ENCODE measurements around the gene LGALS3BP. TPM values are rescaled to one million over a fixed set of nuclear protein-coding genes. Genes with fewer than 3 reads are reported as not detected.

Gene LGALS3BP
- total RNA-seq, 1 experiment from 2014 or later = 116 TPM

GRCh38 chr17:78944026-78944425 lies 35.7 kb downstream of the LGALS3BP start:
- DNase-seq = no peak
- no peaks in the 10 kb centered on the region for H3K36me3 ChIP-seq (replicated peaks; ENCODE audit: control insufficient read depth, insufficient read depth, low read length)
- H3K4me3 ChIP-seq (ENCODE audit: insufficient read depth, low read depth, low read length) = no peak overlapping the region
- no peaks in the 10 kb centered on the region for H3K27me3 ChIP-seq (ENCODE audit: control insufficient read depth, insufficient read depth, low read length)

GRCh38 chr17:78940708-78941107 lies 39.0 kb downstream of the LGALS3BP start:
- DNase-seq = peak; percentile 92

GRCh38 chr17:78940258-78940657 lies 39.5 kb downstream of the LGALS3BP start:
- no peak overlapping the region for H3K4me3 ChIP-seq (ENCODE audit: insufficient read depth, low read depth, low read length)
- H3K36me3 ChIP-seq (replicated peaks; ENCODE audit: control insufficient read depth, insufficient read depth, low read length) = no peaks in the 10 kb centered on the region
- H3K27me3 ChIP-seq (ENCODE audit: control insufficient read depth, insufficient read depth, low read length) = no peaks in the 10 kb centered on the region
- DNase-seq = no peak

More at GRCh38 chr17:78940708-78941107, 39.0 kb downstream of the LGALS3BP start:
- H3K4me3 ChIP-seq (ENCODE audit: insufficient read depth, low read depth, low read length) = no peak overlapping the region
- H3K27me3 ChIP-seq (ENCODE audit: control insufficient read depth, insufficient read depth, low read length) = no peaks in the 10 kb centered on the region
- H3K36me3 ChIP-seq (replicated peaks; ENCODE audit: control insufficient read depth, insufficient read depth, low read length) = no peaks in the 10 kb centered on the region

GRCh38 chr17:78939615-78940014 lies 40.1 kb downstream of the LGALS3BP start:
- Histone ChIP-seq H3K27me3 (ENCODE audit: control insufficient read depth, insufficient read depth, low read length) (no peaks in the 10 kb centered on the region), H3K36me3 (replicated peaks; ENCODE audit: control insufficient read depth, insufficient read depth, low read length) (no peaks in the 10 kb centered on the region), H3K4me3 (ENCODE audit: insufficient read depth, low read depth, low read length) (no peak overlapping the region)
- DNase-seq = no peak

- no peak for DNase-seq
- Histone ChIP-seq H3K27me3 (ENCODE audit: control insufficient read depth, insufficient read depth, low read length) (no peaks in the 10 kb centered on the region), H3K36me3 (replicated peaks; ENCODE audit: control insufficient read depth, insufficient read depth, low read length) (no peaks in the 10 kb centered on the region), H3K4me3 (ENCODE audit: insufficient read depth, low read depth, low read length) (no peak overlapping the region)
Measured at GRCh38 chr17:78937561-78937960, 42.2 kb downstream of the LGALS3BP start.

GRCh38 chr17:78935419-78936323 lies 44.1 kb downstream of the LGALS3BP start:
- no peaks in the 10 kb centered on the region for H3K36me3 ChIP-seq (replicated peaks; ENCODE audit: control insufficient read depth, insufficient read depth, low read length)
- H3K27me3 ChIP-seq (ENCODE audit: control insufficient read depth, insufficient read depth, low read length) = no peaks in the 10 kb centered on the region
- DNase-seq = no peak
- no peak overlapping the region for H3K4me3 ChIP-seq (ENCODE audit: insufficient read depth, low read depth, low read length)

GRCh38 chr17:78934681-78935418 lies 44.9 kb downstream of the LGALS3BP start:
- DNase-seq = no peak
- H3K27me3 ChIP-seq (ENCODE audit: control insufficient read depth, insufficient read depth, low read length) = no peaks in the 10 kb centered on the region
- H3K36me3 ChIP-seq (replicated peaks; ENCODE audit: control insufficient read depth, insufficient read depth, low read length) = no peaks in the 10 kb centered on the region
- no peak overlapping the region for H3K4me3 ChIP-seq (ENCODE audit: insufficient read depth, low read depth, low read length)

- Histone ChIP-seq H3K27me3 (ENCODE audit: control insufficient read depth, insufficient read depth, low read length) (no peaks in the 10 kb centered on the region), H3K36me3 (replicated peaks; ENCODE audit: control insufficient read depth, insufficient read depth, low read length) (no peaks in the 10 kb centered on the region), H3K4me3 (ENCODE audit: insufficient read depth, low read depth, low read length) (no peak overlapping the region)
- peak; percentile 88 for DNase-seq
Measured at GRCh38 chr17:78933959-78934568, 45.7 kb downstream of the LGALS3BP start.

- DNase-seq = no peak
- no peak overlapping the region for H3K4me3 ChIP-seq (ENCODE audit: insufficient read depth, low read depth, low read length)
- no peaks in the 10 kb centered on the region for H3K27me3 ChIP-seq (ENCODE audit: control insufficient read depth, insufficient read depth, low read length)
- no peaks in the 10 kb centered on the region for H3K36me3 ChIP-seq (replicated peaks; ENCODE audit: control insufficient read depth, insufficient read depth, low read length)
Measured at GRCh38 chr17:78933025-78933958, 46.4 kb downstream of the LGALS3BP start.

GRCh38 chr17:78929908-78930775 lies 49.6 kb downstream of the LGALS3BP start:
- H3K36me3 ChIP-seq (replicated peaks; ENCODE audit: control insufficient read depth, insufficient read depth, low read length) = no peaks in the 10 kb centered on the region
- H3K4me3 ChIP-seq (ENCODE audit: insufficient read depth, low read depth, low read length) = no peak overlapping the region
- no peaks in the 10 kb centered on the region for H3K27me3 ChIP-seq (ENCODE audit: control insufficient read depth, insufficient read depth, low read length)
- DNase-seq = no peak

GRCh38 chr17:78925662-78926555 lies 53.8 kb downstream of the LGALS3BP start:
- Histone ChIP-seq H3K27me3 (ENCODE audit: control insufficient read depth, insufficient read depth, low read length) (peaks cover 2% of the 10 kb centered on the region), H3K36me3 (replicated peaks; ENCODE audit: control insufficient read depth, insufficient read depth, low read length) (no peaks in the 10 kb centered on the region), H3K4me3 (ENCODE audit: insufficient read depth, low read depth, low read length) (peak overlapping the region; percentile 56)
- DNase-seq = peak; percentile 77

- no peaks in the 10 kb centered on the region for H3K36me3 ChIP-seq (replicated peaks; ENCODE audit: control insufficient read depth, insufficient read depth, low read length)
- H3K27me3 ChIP-seq (ENCODE audit: control insufficient read depth, insufficient read depth, low read length) = peaks cover 2% of the 10 kb centered on the region
- peak; percentile 99 for DNase-seq
- H3K4me3 ChIP-seq (ENCODE audit: insufficient read depth, low read depth, low read length) = peak within 1 kb of the TSS; percentile 56
Measured at GRCh38 chr17:78925234-78925633, 54.5 kb downstream of the LGALS3BP start, which contains the start of gene TIMP2. Gene TIMP2 (minus strand): TSS chr17:78925387. CDS start chr17:78925088, 299 bp downstream.
